ENCODE measurements around the gene TERB1. TPM values are rescaled to one million over a fixed set of nuclear protein-coding genes. Genes with fewer than 3 reads are reported as not detected.

Gene TERB1, protein sequence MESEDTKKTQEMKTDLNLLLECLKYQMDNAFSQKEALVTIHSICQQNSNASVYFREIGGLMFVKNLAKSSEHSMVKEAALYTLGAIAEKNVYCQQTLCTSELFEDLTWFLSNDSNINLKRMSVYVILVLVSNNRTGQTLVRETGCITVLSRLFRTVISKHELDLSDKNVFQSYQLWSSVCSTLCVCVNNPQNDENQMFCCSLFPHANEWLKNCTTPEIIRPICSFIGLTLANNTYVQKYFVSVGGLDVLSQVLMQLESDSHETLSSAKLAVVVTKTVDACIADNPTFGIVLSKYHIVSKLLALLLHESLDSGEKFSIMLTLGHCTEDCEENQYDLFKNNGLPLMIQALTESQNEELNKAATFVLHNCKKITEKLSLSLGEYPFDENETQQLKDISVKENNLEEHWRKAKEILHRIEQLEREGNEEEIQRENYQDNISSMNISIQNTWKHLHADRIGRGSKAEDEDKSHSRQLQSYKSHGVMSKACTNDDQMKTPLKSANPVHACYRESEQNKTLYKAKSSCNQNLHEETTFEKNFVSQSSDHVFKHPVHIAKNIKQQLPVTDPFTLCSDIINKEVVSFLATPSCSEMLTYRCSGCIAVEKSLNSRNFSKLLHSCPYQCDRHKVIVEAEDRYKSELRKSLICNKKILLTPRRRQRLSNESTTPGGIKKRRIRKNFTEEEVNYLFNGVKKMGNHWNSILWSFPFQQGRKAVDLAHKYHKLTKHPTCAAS
- total RNA-seq (2014; rRNA removed; shearing (Covaris generic)): not detected in 2 replicates
- not detected in 2 replicates for polyA plus RNA-seq (2015; cell fraction: cytosol; rRNA removed)
- polyA plus RNA-seq (2015; cell fraction: nucleus; rRNA removed): not detected in 2 replicates

- no peak for DNase-seq (ENCODE audit: low read depth, low spot score)
- in situ Hi-C loops (cut with HindIII; ENCODE audit: low pct_unique_long_range_greater_than_20kb, low sequenced_read_pairs): no loop called here
These were observed at the start of gene TERB1 for GRCh38 chr16:66801320-66802105. Gene TERB1, minus strand, starts transcription at chr16:66801584. Its CDS starts 4,786 bp downstream, at chr16:66796798.

DNA sequence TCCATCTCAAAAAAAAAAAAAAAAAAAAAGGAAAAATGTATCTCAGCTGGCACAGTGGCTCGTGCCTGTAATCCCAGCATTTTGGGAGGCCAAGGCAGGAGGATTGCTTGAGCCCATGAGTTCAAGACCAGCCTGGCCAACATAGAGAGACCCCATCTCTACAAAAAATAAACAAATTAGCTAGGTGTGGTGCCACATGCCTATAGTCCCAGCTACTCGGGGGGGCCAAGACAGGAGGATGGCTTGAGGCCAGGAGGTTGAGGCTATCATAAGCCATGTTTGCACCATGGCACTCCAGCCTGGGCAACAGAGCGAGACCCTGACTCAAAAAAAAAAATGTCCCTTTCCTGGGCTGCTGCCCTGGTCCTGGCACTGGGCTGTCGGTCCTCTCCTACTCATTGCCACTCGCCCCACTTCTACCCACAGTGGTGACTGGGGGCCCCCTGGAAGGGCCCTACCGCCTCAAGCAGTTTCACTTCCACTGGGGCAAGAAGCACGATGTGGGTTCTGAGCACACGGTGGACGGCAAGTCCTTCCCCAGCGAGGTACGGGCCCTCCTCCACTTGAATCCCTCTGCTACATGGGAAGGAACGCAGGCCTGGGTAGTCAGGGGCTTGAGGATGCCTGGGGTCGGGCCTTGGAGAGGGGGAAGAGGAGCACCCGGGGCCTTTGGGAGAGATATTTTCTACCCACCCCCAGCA, 48.9 kb upstream of the TERB1 start:
- in situ Hi-C loops (cut with HindIII; ENCODE audit: low pct_unique_long_range_greater_than_20kb, low sequenced_read_pairs): no loop called here
- DNase-seq (ENCODE audit: low read depth, low spot score): no peak

- in situ Hi-C loops (cut with HindIII; ENCODE audit: low pct_unique_long_range_greater_than_20kb, low sequenced_read_pairs): no loop called here
- no peak for DNase-seq (ENCODE audit: low read depth, low spot score)
These were observed 48.2 kb upstream of the TERB1 start for GRCh38 chr16:66849549-66849948.

DNA sequence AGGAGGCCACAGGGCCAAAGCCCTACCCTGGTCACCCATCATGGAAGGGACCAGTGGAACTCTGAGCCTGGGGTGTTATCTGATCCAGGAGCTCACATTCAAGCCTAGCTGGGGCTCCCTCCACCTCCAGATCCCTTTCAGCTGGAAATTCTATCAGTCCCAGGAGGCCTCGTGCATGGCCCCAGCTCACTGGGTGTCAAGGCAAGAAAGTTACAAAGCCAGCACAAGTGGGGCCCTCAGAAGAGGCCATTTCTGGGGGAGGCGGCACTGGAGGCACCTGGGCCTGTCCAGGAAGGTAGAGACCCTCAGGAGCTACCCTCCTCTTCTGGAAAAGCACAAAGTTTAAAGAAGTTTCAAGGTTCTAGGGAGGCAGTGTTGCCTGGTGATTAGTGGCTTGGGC, 47.6 kb upstream of the TERB1 start:
- no peak for DNase-seq (ENCODE audit: low read depth, low spot score)
- in situ Hi-C loops (cut with HindIII; ENCODE audit: low pct_unique_long_range_greater_than_20kb, low sequenced_read_pairs): no loop called here

DNA sequence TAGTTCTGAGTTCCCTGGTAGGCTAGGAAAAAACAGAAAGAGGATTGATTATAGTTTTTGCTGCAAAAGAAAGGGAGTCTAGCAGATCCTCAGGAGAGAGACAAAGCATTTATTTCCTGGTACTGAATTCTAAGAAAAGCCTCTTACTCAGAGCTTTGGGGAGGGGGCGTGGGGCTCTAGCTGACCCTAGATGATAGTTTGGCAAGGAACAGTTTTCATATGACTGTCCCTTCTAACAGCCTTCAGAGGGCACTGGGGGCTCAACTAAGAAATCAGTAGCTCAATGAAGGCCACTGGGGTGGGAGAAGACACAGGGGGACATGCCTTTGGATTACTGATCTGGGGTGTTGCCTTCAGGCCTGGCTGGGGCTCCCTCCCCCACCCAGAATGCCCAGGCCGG, 46.8 kb upstream of the TERB1 start:
- no peak for DNase-seq (ENCODE audit: low read depth, low spot score)
- in situ Hi-C loops (cut with HindIII; ENCODE audit: low pct_unique_long_range_greater_than_20kb, low sequenced_read_pairs): no loop called here

DNA sequence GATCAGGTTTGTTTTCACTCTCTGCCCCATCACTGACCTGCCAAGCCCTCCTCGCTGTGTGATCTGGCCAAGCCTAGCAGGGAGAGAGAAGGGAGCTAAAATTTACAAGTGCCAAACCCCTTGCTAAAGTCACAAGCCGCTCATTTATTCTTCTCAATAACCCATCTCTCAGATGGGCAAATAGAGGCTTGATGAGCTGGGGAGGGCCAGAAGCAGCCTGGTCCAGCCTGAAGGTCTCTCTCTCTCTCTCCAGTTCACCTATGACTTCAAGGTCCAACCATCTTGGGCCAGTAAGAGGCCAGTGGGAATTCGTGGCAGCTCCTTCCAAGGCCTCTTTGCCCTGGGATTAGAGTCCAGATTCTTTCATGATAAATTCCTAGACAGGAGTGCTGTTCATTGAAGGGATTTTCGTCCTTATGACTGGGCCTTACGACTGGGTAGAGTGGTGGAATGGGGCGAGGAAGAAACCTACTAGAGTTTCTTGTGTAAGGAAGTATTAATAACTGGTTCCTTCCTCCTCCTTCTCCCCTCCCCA, 46.2 kb upstream of the TERB1 start:
- DNase-seq (ENCODE audit: low read depth, low spot score): no peak
- in situ Hi-C loops (cut with HindIII; ENCODE audit: low pct_unique_long_range_greater_than_20kb, low sequenced_read_pairs): no loop called here

DNA sequence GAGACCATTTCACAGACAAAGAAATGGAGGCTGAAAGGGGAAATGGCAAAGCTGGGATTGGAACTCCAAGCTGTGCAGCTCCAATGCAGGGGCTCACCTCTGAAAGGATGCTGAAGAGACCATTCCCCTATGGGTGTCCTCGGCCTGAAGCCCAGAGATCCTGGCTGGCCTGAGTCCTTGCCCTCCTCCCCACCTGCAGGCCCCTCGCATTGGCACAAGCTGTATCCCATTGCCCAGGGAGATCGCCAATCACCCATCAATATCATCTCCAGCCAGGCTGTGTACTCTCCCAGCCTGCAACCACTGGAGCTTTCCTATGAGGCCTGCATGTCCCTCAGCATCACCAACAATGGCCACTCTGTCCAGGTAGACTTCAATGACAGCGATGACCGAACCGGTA, 45.4 kb upstream of the TERB1 start:
- no peak for DNase-seq (ENCODE audit: low read depth, low spot score)
- in situ Hi-C loops (cut with HindIII; ENCODE audit: low pct_unique_long_range_greater_than_20kb, low sequenced_read_pairs): no loop called here

DNA sequence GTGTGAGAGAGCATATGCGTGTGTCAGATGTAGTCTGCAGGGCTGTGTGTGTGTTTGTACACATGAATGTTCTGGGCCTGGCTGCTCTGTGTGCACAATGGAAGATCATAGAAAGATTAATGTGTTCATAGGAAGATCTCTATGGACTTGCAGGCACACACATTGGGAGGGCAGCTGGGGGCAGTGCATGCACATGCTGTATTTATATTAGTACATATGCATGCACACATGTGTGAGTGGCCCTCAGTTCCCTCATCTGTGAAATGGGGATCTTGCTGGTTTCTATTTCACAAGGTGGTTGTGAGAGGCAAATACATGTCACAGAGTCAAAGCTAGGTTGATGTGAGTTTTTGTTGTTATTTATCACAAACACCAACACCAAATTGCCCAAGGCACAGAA, 44.9 kb upstream of the TERB1 start:
- in situ Hi-C loops (cut with HindIII; ENCODE audit: low pct_unique_long_range_greater_than_20kb, low sequenced_read_pairs): no loop called here
- no peak for DNase-seq (ENCODE audit: low read depth, low spot score)

GRCh38 chr16:66845791-66846221, 44.4 kb upstream of the TERB1 start:
- in situ Hi-C loops (cut with HindIII; ENCODE audit: low pct_unique_long_range_greater_than_20kb, low sequenced_read_pairs): no loop called here
- DNase-seq (ENCODE audit: low read depth, low spot score): no peak

GRCh38 chr16:66845080-66845410, 43.7 kb upstream of the TERB1 start:
- in situ Hi-C loops (cut with HindIII; ENCODE audit: low pct_unique_long_range_greater_than_20kb, low sequenced_read_pairs): no loop called here
- DNase-seq (ENCODE audit: low read depth, low spot score): no peak

DNA sequence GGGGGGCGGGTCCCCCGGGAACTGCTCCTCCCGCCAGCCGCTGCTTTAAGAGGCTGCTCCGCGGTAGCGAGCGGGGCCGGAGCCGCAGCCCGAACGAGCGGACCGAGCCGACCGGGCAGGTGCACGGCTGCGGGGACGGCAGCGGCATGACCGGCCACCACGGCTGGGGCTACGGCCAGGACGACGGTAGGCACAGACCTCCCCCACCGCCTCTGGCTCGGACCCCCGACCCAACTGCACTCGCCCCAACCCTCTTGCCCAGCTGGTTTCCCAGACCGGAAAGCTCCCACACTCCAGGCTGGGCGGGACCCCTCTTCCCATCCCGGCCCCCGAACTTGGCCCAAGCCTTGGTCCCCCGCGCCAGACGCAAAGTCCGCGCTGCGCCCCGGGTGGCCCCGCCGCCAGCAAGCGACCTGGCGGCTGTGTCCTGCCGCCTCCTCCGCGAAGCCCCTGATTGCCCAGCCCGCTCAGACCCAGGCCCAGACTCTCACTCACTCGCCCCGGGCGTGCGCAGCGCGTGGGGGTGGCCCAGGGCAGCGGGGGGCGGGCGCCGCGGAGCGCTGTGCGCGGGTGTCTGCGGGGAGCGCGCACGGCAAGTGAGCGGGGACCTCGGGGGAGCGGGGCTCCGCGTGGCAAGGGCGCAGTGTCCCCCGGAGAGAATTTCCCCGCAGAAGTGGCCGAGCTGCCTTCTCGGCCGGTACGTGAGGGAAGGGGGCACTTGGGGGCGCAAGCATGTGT, 43.1 kb upstream of the TERB1 start, which contains the start of gene CA7:
Gene CA7 (plus strand): TSS at position 73 of the 738 bp plus-strand sequence. CDS start 74 bp downstream, at position 147.
- in situ Hi-C loops (cut with HindIII; ENCODE audit: low pct_unique_long_range_greater_than_20kb, low sequenced_read_pairs): no loop called here
- DNase-seq (ENCODE audit: low read depth, low spot score): no peak

DNA sequence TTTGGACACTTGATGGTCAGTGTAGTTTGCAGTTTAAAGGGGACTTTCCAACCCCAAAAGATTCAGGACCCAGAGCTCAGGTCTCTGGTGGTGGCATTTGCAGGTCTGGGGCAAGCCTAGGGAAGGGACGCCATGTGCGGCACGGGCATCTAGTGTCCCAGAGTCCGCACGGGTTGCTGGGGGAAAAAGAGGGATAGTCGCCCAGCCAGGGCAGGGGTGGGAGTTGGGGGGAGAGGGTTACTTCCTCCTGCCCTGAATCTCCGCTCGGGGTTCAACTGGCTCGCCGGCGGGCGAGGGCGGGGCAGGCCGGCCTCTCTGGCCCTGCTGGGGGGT, 42.6 kb upstream of the TERB1 start:
- in situ Hi-C loops (cut with HindIII; ENCODE audit: low pct_unique_long_range_greater_than_20kb, low sequenced_read_pairs): no loop called here
- DNase-seq (ENCODE audit: low read depth, low spot score): no peak

GRCh38 chr16:66843191-66843590, 41.8 kb upstream of the TERB1 start:
- no peak for DNase-seq (ENCODE audit: low read depth, low spot score)

GRCh38 chr16:66842765-66843164, 41.4 kb upstream of the TERB1 start:
- no peak for DNase-seq (ENCODE audit: low read depth, low spot score)
- in situ Hi-C loops (cut with HindIII; ENCODE audit: low pct_unique_long_range_greater_than_20kb, low sequenced_read_pairs): no loop called here

More at GRCh38 chr16:66843191-66843590, 41.8 kb upstream of the TERB1 start:
- in situ Hi-C loops (cut with HindIII; ENCODE audit: low pct_unique_long_range_greater_than_20kb, low sequenced_read_pairs): no loop called here

GRCh38 chr16:66841366-66841765, 40.0 kb upstream of the TERB1 start:
- in situ Hi-C loops (cut with HindIII; ENCODE audit: low pct_unique_long_range_greater_than_20kb, low sequenced_read_pairs): no loop called here
- no peak for DNase-seq (ENCODE audit: low read depth, low spot score)

DNA sequence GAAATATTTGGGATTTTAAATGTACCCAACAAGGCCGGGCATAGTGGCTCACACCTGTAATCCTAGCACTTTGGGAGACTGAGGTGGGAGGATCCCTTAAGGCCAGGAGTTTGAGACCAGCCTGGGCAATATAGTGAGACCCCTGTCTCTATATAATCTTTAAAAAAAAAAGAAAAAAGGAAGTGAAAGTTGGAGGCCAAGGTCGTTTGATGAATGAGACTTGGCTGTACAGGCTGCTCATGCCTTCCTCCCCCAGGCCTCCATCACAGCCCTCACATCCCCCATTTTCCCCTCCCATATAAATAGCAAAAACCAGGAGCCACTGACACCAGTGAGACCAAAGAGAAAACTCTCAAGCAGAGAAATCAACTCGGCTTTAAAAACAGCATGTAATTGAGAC, 39.5 kb upstream of the TERB1 start:
- in situ Hi-C loops (cut with HindIII; ENCODE audit: low pct_unique_long_range_greater_than_20kb, low sequenced_read_pairs): no loop called here
- DNase-seq (ENCODE audit: low read depth, low spot score): no peak

DNA sequence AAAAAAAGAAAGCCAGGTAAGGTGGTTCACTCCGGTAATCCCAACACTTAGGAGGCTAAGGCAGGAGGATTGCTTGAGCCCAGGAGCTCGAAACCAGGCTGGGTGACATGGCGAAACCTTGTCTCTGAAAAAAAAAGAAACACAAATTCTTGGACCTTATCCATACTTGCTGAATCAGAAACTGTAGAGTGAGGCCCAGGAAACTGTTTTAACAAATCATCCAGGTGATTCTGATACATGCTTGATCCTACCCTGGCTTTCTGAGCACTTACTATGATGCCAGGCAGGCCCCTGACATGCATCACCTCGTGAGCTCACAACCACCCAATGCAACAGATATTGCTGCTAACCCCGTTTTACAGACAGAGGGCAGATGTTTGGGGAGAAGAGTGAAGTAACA, 33.4 kb upstream of the TERB1 start:
- in situ Hi-C loops (cut with HindIII; ENCODE audit: low pct_unique_long_range_greater_than_20kb, low sequenced_read_pairs): no loop called here
- no peak for DNase-seq (ENCODE audit: low read depth, low spot score)
